A549 (cell line): ENCODE results near the gene BCR. TPM values are rescaled to one million over a fixed set of nuclear protein-coding genes. Genes with fewer than 3 reads are reported as not detected.

Source experiments
- ATAC-seq, 2 experiments: fragments of 200-7000 bp in 1 of 2; fragments of >200 bp in 1 of 2; cut with Nextera tagmentation in 1 of 2; cut with Tn5 transposase in 1 of 2; 3 replicates each; pipeline versions ENCODE4 v1.8.0 to v1.9.1; 2018 to 2020; ENCODE audit warnings: mild to moderate bottlenecking in 1 of 2, moderate library complexity in 1 of 2
- CTCF ChIA-PET: fragments of 300-600 bp; sonication (Branson Sonifier 250); formaldehyde crosslinking; extraction: SDS; loops from one replicate; lab custom pipeline; 2021; ENCODE audit warnings: antibody characterized with exemption, inconsistent platforms; lab: Yijun Ruan, JAX
- POLR2A ChIA-PET: fragments of 350-600 bp; formaldehyde crosslinking; extraction: SDS; loops from one replicate; lab custom pipeline; 2021; ENCODE audit warnings: antibody characterized with exemption, inconsistent platforms; lab: Yijun Ruan, JAX
- DNase-seq, 2 experiments: peaks; one replicate each; pipeline versions ENCODE4 v3.0.0 to v3.0.0-alpha.2; 2011 to 2016; ENCODE audit warnings: low read depth in 1 of 2, low spot score in 1 of 2
- FAIRE-seq: peaks from 2 replicates; lab custom pipeline; 2011; peaks lifted over from hg19 to GRCh38; lab: Jason Lieb, UNC
- H3K27ac ChIP-seq, 2 experiments: fragments of >200 bp; sonication (Bioruptor Twin); formaldehyde crosslinking; 3 replicates each; pipeline ENCODE4 v1.5.1; 2016 to 2017
- H3K4me1 ChIP-seq: fragments of >200 bp; sonication (Bioruptor Twin); formaldehyde crosslinking; 3 replicates; pipeline ENCODE4 v1.6.1; 2016
- H3K4me2 ChIP-seq: fragments of >200 bp; sonication (Bioruptor Twin); formaldehyde crosslinking; 3 replicates; pipeline ENCODE4 v1.6.1; 2016
- H3K4me3 ChIP-seq: fragments of >200 bp; sonication (Bioruptor Twin); formaldehyde crosslinking; 3 replicates; pipeline ENCODE4 v1.5.1; 2016
- H3K9me3 ChIP-seq: fragments of >200 bp; sonication (Bioruptor Twin); formaldehyde crosslinking; 3 replicates; pipeline ENCODE4 v1.6.1; 2016
- ATOH8 ChIP-seq: fragments of 250-450 bp; sonication (Bioruptor Pico); IDR thresholded peaks from 2 replicates; pipeline ENCODE4 v1.5.0; 2020; ENCODE audit warnings: low read depth, mild to moderate bottlenecking, moderate library complexity
- CBX2 ChIP-seq: fragments of 200-600 bp; sonication (generic); IDR thresholded peaks from 2 replicates; pipeline ENCODE4 v1.6.1; 2016; ENCODE audit warnings: low read depth, mild to moderate bottlenecking, borderline replicate concordance
- E2F6 ChIP-seq: IDR thresholded peaks from 2 replicates; pipeline ENCODE4 v1.6.1; 2012; ENCODE audit warnings: low read depth, borderline replicate concordance
- EHF ChIP-seq: fragments of 250-450 bp; sonication (Bioruptor Pico); IDR thresholded peaks from 2 replicates; pipeline ENCODE4 v1.5.0; 2020; ENCODE audit warnings: mild to moderate bottlenecking
- EHMT2 ChIP-seq: fragments of 200-600 bp; sonication (generic); IDR thresholded peaks from 2 replicates; pipeline ENCODE4 v1.6.1; 2016; ENCODE audit warnings: antibody characterized with exemption, low read depth, mild to moderate bottlenecking, moderate library complexity
- GATA3 ChIP-seq: IDR thresholded peaks from 2 replicates; pipeline ENCODE4 v1.6.1; 2012; ENCODE audit warnings: borderline replicate concordance
- HDAC2 ChIP-seq: fragments of 200-600 bp; sonication (generic); IDR thresholded peaks from 2 replicates; pipeline ENCODE4 v1.6.1; 2016
- HEYL ChIP-seq: fragments of 250-450 bp; sonication (Bioruptor Pico); IDR thresholded peaks from 2 replicates; pipeline ENCODE4 v1.8.0; 2021; ENCODE audit warnings: mild to moderate bottlenecking, moderate library complexity
- HMGXB4 ChIP-seq: fragments of 250-450 bp; sonication (Bioruptor Pico); IDR thresholded peaks from 2 replicates; pipeline ENCODE4 v1.5.0; 2021; ENCODE audit warnings: mild to moderate bottlenecking, moderate library complexity, borderline replicate concordance
- HOXA7 ChIP-seq: fragments of 250-450 bp; sonication (Bioruptor Pico); IDR thresholded peaks from 2 replicates; pipeline ENCODE4 v1.5.0; 2020; ENCODE audit warnings: mild to moderate bottlenecking, moderate library complexity
- JUNB ChIP-seq: fragments of >200 bp; sonication (Bioruptor Twin); formaldehyde crosslinking; IDR thresholded peaks from 2 replicates; pipeline ENCODE4 v1.6.1; 2016
- MAFK ChIP-seq: fragments of 450-650 bp; IDR thresholded peaks from 2 replicates; pipeline ENCODE4 v1.6.1; 2014; ENCODE audit not compliant: partially characterized antibody
- NR3C1 ChIP-seq: fragments of >200 bp; sonication (Bioruptor Twin); formaldehyde crosslinking; IDR thresholded peaks from 3 replicates; pipeline ENCODE4 v1.6.1; 2017
- PHF8 ChIP-seq: fragments of 200-600 bp; sonication (generic); IDR thresholded peaks from 2 replicates; pipeline ENCODE4 v1.6.1; 2016; ENCODE audit warnings: low read depth, mild to moderate bottlenecking, antibody characterized with exemption, moderate library complexity, borderline replicate concordance
- RARB ChIP-seq: fragments of 250-450 bp; sonication (Bioruptor Pico); IDR thresholded peaks from 2 replicates; pipeline ENCODE4 v1.8.0; 2021; ENCODE audit warnings: mild to moderate bottlenecking, moderate library complexity
- SMC3 ChIP-seq: fragments of >200 bp; sonication (Bioruptor Twin); formaldehyde crosslinking; IDR thresholded peaks from 3 replicates; pipeline ENCODE4 v1.6.1; 2018; ENCODE audit warnings: inconsistent platforms
- SREBF2 ChIP-seq: fragments of 450-650 bp; IDR thresholded peaks from 2 replicates; pipeline ENCODE4 v1.6.1; 2014; ENCODE audit warnings: mild to moderate bottlenecking, moderate library complexity
- TP53 ChIP-seq: fragments of 250-450 bp; sonication (Bioruptor Pico); IDR thresholded peaks from 2 replicates; pipeline ENCODE4 v1.5.0; 2021; ENCODE audit warnings: mild to moderate bottlenecking, moderate library complexity
- ZC3H11A ChIP-seq: fragments of 450-650 bp; IDR thresholded peaks from 2 replicates; pipeline ENCODE4 v1.6.1; 2014; ENCODE audit warnings: antibody characterized with exemption, mild to moderate bottlenecking
- ZFP36 ChIP-seq: fragments of 450-650 bp; IDR thresholded peaks from 2 replicates; pipeline ENCODE4 v1.6.1; 2014; ENCODE audit warnings: borderline replicate concordance; ENCODE audit not compliant: partially characterized antibody
- ZSCAN20 ChIP-seq: fragments of 250-450 bp; sonication (Bioruptor Pico); IDR thresholded peaks from 2 replicates; pipeline ENCODE4 v1.8.0; 2022; ENCODE audit warnings: mild to moderate bottlenecking, moderate library complexity
- WGBS: methylation state at CpG from one replicate; pipeline ENCODE4 v1.1.6; 2017; ENCODE audit errors: missing lambda C conversion rate; 5-methylcytosine and 5-hydroxymethylcytosine counted together
- polyA plus RNA-seq, 4 experiments: library from polyadenylated mRNA; depleted of rRNA in 3 of 4; stranded (reverse); fragments of >200 nt; fragmentation: RNase III in 1 of 4; extraction: RNeasy Plus Mini Kit Qiagen cat#74134 plus additional on column Dnase treatment in 1 of 4; gene quantifications; 2 replicates in 3 of 4; 3 replicates in 1 of 4; pipeline ENCODE4 v1.2.3, GENCODE V29; 2011 to 2017
- TF ChIP-seq, protein P1 (sequence below): fragments of >200 bp; sonication (Bioruptor Twin); formaldehyde crosslinking; IDR thresholded peaks from 3 replicates; pipeline ENCODE4 v1.6.1; 2016
- TF ChIP-seq, protein P2 (sequence below): fragments of 150-350 bp; IDR thresholded peaks from 2 replicates; pipeline ENCODE4 v1.6.1; 2014; ENCODE audit warnings: low read depth, mild to moderate bottlenecking, low read length

BCR gene
- polyA plus RNA-seq, 2 of the 4 experiments (the other 2 are of a cell fraction), result 14.7 to 16.4 TPM

- no peak overlapping the region for H3K4me3 ChIP-seq
- H3K4me1 ChIP-seq, result no peaks in the 10 kb centered on the region
- DNase-seq (no peak), ATAC-seq (no peak), FAIRE-seq (no peak)
- H3K27ac ChIP-seq, result no peak overlapping the region
- POLR2A ChIA-PET, result no interaction called here
- 81% methylated on average over 5 of the region's 5 CpGs for WGBS
- no peaks in the 10 kb centered on the region for H3K9me3 ChIP-seq
- CTCF ChIA-PET, result interaction anchor here (1.2 to 1.3 kb wide), 2 partner anchors 15 to 24 kb away, joined by 3 to 8 read pairs; no protein-coding TSS in a partner anchor
- no peak overlapping the region for H3K4me2 ChIP-seq
- TF ChIP-seq CBX2, result no peak
- TF ChIP-seq MAFK, result no peak
- no peak for TF ChIP-seq ATOH8
- TF ChIP-seq, protein P1, sequence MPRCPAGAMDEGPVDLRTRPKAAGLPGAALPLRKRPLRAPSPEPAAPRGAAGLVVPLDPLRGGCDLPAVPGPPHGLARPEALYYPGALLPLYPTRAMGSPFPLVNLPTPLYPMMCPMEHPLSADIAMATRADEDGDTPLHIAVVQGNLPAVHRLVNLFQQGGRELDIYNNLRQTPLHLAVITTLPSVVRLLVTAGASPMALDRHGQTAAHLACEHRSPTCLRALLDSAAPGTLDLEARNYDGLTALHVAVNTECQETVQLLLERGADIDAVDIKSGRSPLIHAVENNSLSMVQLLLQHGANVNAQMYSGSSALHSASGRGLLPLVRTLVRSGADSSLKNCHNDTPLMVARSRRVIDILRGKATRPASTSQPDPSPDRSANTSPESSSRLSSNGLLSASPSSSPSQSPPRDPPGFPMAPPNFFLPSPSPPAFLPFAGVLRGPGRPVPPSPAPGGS, result no peak
- TF ChIP-seq SREBF2, result no peak
These were observed 25.8 kb upstream of the BCR start for GRCh38 chr22:23154461-23154860.

DNA sequence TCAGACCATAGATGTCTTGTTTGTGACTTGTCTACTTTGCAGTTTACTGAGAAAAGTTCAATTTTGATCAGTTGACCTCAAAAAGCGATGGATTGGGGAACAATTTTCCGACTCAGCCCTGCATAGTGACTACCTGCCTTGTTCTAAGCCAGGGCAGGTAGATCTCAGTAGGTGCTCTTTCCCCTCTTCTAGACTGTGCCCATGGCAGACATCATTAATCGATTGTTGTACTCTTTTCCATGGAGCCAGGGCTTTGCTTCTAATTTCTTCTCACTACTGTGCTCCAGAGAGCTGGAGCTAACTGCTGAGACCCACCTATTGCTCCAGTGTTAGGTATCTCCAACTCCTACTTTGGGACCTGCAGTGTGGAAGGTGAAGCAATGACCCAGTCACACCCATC lies 25.2 kb upstream of the BCR start:
- Histone ChIP-seq H3K4me2 (no peak overlapping the region), H3K9me3 (no peaks in the 10 kb centered on the region), H3K27ac (no peak overlapping the region), H3K4me3 (no peak overlapping the region), H3K4me1 (no peaks in the 10 kb centered on the region)
- 94% methylated on average over 3 of the region's 3 CpGs for WGBS
- ATAC-seq (no peak), FAIRE-seq (no peak), DNase-seq (no peak)
- POLR2A ChIA-PET, result no interaction called here
- CTCF ChIA-PET, result interaction anchor here (1.3 kb wide), 1 partner anchor 23 kb away, joined by 8 read pairs; no protein-coding TSS in a partner anchor
- no peak for TF ChIP-seq E2F6

- CTCF ChIA-PET, result interaction anchor here (0.6 to 1.5 kb wide), 4 partner anchors 9 to 126 kb away, joined by 3 to 6 read pairs (median 4); no protein-coding TSS in a partner anchor
- Histone ChIP-seq H3K4me1 (no peaks in the 10 kb centered on the region), H3K4me3 (no peak overlapping the region), H3K27ac (no peak overlapping the region), H3K9me3 (no peaks in the 10 kb centered on the region), H3K4me2 (no peak overlapping the region)
- POLR2A ChIA-PET, result no interaction called here
- FAIRE-seq (no peak), DNase-seq (no peak), ATAC-seq (no peak)
- TF ChIP-seq E2F6 (no peak), HDAC2 (no peak), HEYL (no peak), HMGXB4 (CRISPR knock-in tag) (no peak), TP53 (CRISPR knock-in tag) (no peak), RARB (CRISPR knock-in tag) (no peak), ZSCAN20 (no peak), ZC3H11A (no peak), EHF (CRISPR knock-in tag) (no peak), SMC3 (no peak), NR3C1 (no peak), PHF8 (no peak), ATOH8 (no peak), ZFP36 (no peak), GATA3 (no peak), JUNB (no peak), EHMT2 (no peak), HOXA7 (CRISPR knock-in tag) (no peak)
- TF ChIP-seq, protein P1, result no peak
- TF ChIP-seq, protein P2, sequence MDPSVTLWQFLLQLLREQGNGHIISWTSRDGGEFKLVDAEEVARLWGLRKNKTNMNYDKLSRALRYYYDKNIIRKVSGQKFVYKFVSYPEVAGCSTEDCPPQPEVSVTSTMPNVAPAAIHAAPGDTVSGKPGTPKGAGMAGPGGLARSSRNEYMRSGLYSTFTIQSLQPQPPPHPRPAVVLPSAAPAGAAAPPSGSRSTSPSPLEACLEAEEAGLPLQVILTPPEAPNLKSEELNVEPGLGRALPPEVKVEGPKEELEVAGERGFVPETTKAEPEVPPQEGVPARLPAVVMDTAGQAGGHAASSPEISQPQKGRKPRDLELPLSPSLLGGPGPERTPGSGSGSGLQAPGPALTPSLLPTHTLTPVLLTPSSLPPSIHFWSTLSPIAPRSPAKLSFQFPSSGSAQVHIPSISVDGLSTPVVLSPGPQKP, result no peak
- WGBS, result 96% methylated on average over 3 of the region's 9 CpGs
These were observed 24.5 kb upstream of the BCR start for GRCh38 chr22:23155831-23156230.
